A673 (cell line): Measurements from ENCODE around the gene SLC26A11.

Experiments
- EZH2 ChIP-seq: fragments of 200-600 bp; sonication (generic); IDR thresholded peaks from 2 replicates; pipeline ENCODE4 v1.6.1; 2017; ENCODE audit warnings: borderline replicate concordance, low read depth, mild to moderate bottlenecking, mixed read lengths, antibody characterized with exemption, low read length; ENCODE audit not compliant: poor library complexity, severe bottlenecking
- TF ChIP-seq, protein P1 (sequence below): fragments of 300-800, 200-600 bp; sonication (generic); conservative IDR thresholded peaks from 2 replicates; pipeline ENCODE4 v1.5.1; 2017; ENCODE audit warnings: low read depth, mild to moderate bottlenecking, antibody characterized with exemption, low read length, moderate library complexity, mixed read lengths

DNA sequence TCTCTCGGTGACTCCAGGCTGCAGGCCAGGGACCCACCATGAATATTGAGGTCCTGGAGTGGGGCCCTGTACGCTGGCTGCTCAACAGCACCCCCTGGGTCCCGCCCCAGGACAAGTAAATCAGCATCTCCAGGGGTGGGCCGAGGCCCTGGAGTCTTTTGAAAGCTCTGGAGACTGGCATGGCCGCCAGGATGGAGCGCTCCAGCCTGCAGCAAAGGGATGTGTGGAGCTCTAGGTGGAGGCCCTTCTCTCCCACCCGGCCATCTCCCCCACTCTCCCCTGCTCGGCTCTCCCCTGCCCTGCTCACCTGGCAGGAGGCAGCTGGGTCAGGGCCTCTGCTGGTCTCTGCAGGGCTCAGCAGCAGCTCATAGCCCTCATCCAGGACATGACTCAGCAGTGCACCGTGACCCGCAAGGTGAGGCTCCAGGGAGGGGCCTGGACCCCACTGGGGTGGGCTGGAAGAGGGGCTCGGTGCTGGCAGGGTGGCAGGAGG, 16.7 kb upstream of the SLC26A11 start:
- TF ChIP-seq, protein P1, sequence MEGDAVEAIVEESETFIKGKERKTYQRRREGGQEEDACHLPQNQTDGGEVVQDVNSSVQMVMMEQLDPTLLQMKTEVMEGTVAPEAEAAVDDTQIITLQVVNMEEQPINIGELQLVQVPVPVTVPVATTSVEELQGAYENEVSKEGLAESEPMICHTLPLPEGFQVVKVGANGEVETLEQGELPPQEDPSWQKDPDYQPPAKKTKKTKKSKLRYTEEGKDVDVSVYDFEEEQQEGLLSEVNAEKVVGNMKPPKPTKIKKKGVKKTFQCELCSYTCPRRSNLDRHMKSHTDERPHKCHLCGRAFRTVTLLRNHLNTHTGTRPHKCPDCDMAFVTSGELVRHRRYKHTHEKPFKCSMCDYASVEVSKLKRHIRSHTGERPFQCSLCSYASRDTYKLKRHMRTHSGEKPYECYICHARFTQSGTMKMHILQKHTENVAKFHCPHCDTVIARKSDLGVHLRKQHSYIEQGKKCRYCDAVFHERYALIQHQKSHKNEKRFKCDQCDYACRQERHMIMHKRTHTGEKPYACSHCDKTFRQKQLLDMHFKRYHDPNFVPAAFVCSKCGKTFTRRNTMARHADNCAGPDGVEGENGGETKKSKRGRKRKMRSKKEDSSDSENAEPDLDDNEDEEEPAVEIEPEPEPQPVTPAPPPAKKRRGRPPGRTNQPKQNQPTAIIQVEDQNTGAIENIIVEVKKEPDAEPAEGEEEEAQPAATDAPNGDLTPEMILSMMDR = 0 out of 2 replicates have a peak, but pooled peaks have one; percentile 18
- no peak for TF ChIP-seq EZH2
